ENCODE data around the gene EGF.
A peak's percentile ranks its signal among the peaks of the same experiment; 100 is the strongest.

Gene EGF

GRCh38 chr4:109962401-109962800 lies 49.7 kb downstream of the EGF start:
- no peak for DNase-seq (ENCODE audit: low spot score)

- DNase-seq (ENCODE audit: low spot score): no peak
Measured at GRCh38 chr4:109966891-109967481, 54.3 kb downstream of the EGF start.

- DNase-seq (ENCODE audit: low spot score): no peak
Measured at GRCh38 chr4:109967798-109968520, 55.3 kb downstream of the EGF start.

GRCh38 chr4:109969087-109969486 lies 56.4 kb downstream of the EGF start:
- no peak for DNase-seq (ENCODE audit: low spot score)

- no peak for DNase-seq (ENCODE audit: low spot score)
Measured at GRCh38 chr4:109969919-109970318, 57.2 kb downstream of the EGF start.

- DNase-seq (ENCODE audit: low spot score): no peak
Measured at GRCh38 chr4:109972786-109973528, 60.3 kb downstream of the EGF start.

- no peak for DNase-seq (ENCODE audit: low spot score)
Measured at GRCh38 chr4:109973529-109973905, 60.8 kb downstream of the EGF start.

- no peak for DNase-seq (ENCODE audit: low spot score)
Measured at GRCh38 chr4:109976189-109976588, 63.5 kb downstream of the EGF start.

GRCh38 chr4:109977854-109978501 lies 65.3 kb downstream of the EGF start:
- DNase-seq (ENCODE audit: low spot score): peak; percentile 65

GRCh38 chr4:109978704-109979454 lies 66.2 kb downstream of the EGF start:
- DNase-seq (ENCODE audit: low spot score): no peak

- DNase-seq (ENCODE audit: low spot score): peak; percentile 67
Measured at GRCh38 chr4:109979920-109980717, 67.4 kb downstream of the EGF start.

- no peak for DNase-seq (ENCODE audit: low spot score)
Measured at GRCh38 chr4:109981936-109982335, 69.3 kb downstream of the EGF start.

- no peak for DNase-seq (ENCODE audit: low spot score)
Measured at GRCh38 chr4:109982521-109982920, 69.8 kb downstream of the EGF start.

- DNase-seq (ENCODE audit: low spot score): peak; percentile 42
Measured at GRCh38 chr4:109985993-109986974, 73.6 kb downstream of the EGF start.

- DNase-seq (ENCODE audit: low spot score): no peak
Measured at GRCh38 chr4:109989044-109989443, 76.4 kb downstream of the EGF start.

GRCh38 chr4:109989618-109990017 lies 76.9 kb downstream of the EGF start:
- no peak for DNase-seq (ENCODE audit: low spot score)

- no peak for DNase-seq (ENCODE audit: low spot score)
Measured at GRCh38 chr4:109990261-109991257, 77.9 kb downstream of the EGF start.

- no peak for DNase-seq (ENCODE audit: low spot score)
Measured at GRCh38 chr4:109993116-109993515, 80.4 kb downstream of the EGF start.

- no peak for DNase-seq (ENCODE audit: low spot score)
Measured at GRCh38 chr4:109994415-109994827, 81.7 kb downstream of the EGF start.
